Measurements from ENCODE around the gene COX7A2. TPM values are rescaled to one million over a fixed set of nuclear protein-coding genes. Genes with fewer than 3 reads are reported as not detected.
A peak's percentile ranks its signal among the peaks of the same experiment; 100 is the strongest.

Gene COX7A2
- polyA plus RNA-seq, 3 donors: 228 to 287 (median 285) TPM

GRCh38 chr6:75204959-75205775, 38.4 kb downstream of the COX7A2 start:
- DNase-seq: no peak

GRCh38 chr6:75204217-75204958, 39.2 kb downstream of the COX7A2 start:
- peak; percentile 86 for DNase-seq

- DNase-seq: no peak
Observed at GRCh38 chr6:75203721-75204120, 39.9 kb downstream of the COX7A2 start.

- DNase-seq: no peak
Observed at GRCh38 chr6:75202676-75203131, 40.9 kb downstream of the COX7A2 start.

- DNase-seq: no peak
Observed at GRCh38 chr6:75201901-75202672, 41.5 kb downstream of the COX7A2 start.

- no peak for DNase-seq
Observed at GRCh38 chr6:75201021-75201420, 42.6 kb downstream of the COX7A2 start.

GRCh38 chr6:75199889-75200288, 43.7 kb downstream of the COX7A2 start:
- no peak for DNase-seq

GRCh38 chr6:75196081-75196687, 47.4 kb downstream of the COX7A2 start:
- DNase-seq: no peak

GRCh38 chr6:75188221-75188925, 55.2 kb downstream of the COX7A2 start:
- DNase-seq: no peak

Other genes starting within 250 kb of the COX7A2 start
- 10 to 100 TPM; 54.9 to 74.1 (median 68.6) TPM for gene COL12A1, start 37.7 kb downstream of the COX7A2 start, polyA plus RNA-seq (ENCODE audit: insufficient read length in 3 of 3)
- 100 to 1,000 TPM; 104 to 118 (median 110) TPM for gene TMEM30A, start 41.0 kb upstream of the COX7A2 start, polyA plus RNA-seq (ENCODE audit: insufficient read length in 3 of 3)
- gene FILIP1, start 250.0 kb upstream of the COX7A2 start, polyA plus RNA-seq (ENCODE audit: insufficient read length in 3 of 3): 1 to 10 TPM; 2.0 to 2.9 (median 2.2) TPM